KMS-11 (cell line): ENCODE results near the gene GKN2.

Experiments used
- H2AFZ ChIP-seq: fragments of 200-600 bp; sonication (generic); 2 replicates; pipeline ENCODE4 v1.6.1; 2016; ENCODE audit warnings: antibody characterized with exemption, mixed run types, low read depth
- H3K27ac ChIP-seq: fragments of 200-600 bp; sonication (generic); 2 replicates; pipeline ENCODE4 v1.6.1; 2016; ENCODE audit warnings: mild to moderate bottlenecking, mixed run types
- H3K27me3 ChIP-seq: fragments of 200-600 bp; sonication (generic); 2 replicates; pipeline ENCODE4 v1.6.1; 2017; ENCODE audit warnings: mild to moderate bottlenecking, low read depth, mixed run types, moderate library complexity; ENCODE audit not compliant: insufficient read depth
- H3K36me3 ChIP-seq: fragments of 200-600 bp; sonication (generic); 2 replicates; pipeline ENCODE4 v1.6.1; 2017; ENCODE audit warnings: mild to moderate bottlenecking, mixed run types; ENCODE audit not compliant: insufficient read depth
- H3K4me1 ChIP-seq: fragments of 200-600 bp; sonication (generic); 2 replicates; pipeline ENCODE4 v1.6.1; 2016; ENCODE audit warnings: mild to moderate bottlenecking, low read depth, mixed run types; ENCODE audit not compliant: poor library complexity, severe bottlenecking
- H3K4me2 ChIP-seq: fragments of 200-600 bp; sonication (generic); 2 replicates; pipeline ENCODE4 v1.7.0; 2016; ENCODE audit warnings: mild to moderate bottlenecking, mixed run types
- H3K4me3 ChIP-seq: fragments of 200-600 bp; sonication (generic); IDR thresholded peaks from 2 replicates; pipeline ENCODE4 v1.6.1; 2017; ENCODE audit warnings: low read depth, low read length, mixed read lengths; ENCODE audit not compliant: insufficient read depth
- H3K79me2 ChIP-seq: fragments of 200-600 bp; sonication (generic); 2 replicates; pipeline ENCODE4 v1.6.1; 2016; ENCODE audit warnings: low read depth, mixed run types; ENCODE audit not compliant: insufficient read depth
- H3K9ac ChIP-seq: fragments of 200-600 bp; sonication (generic); 2 replicates; pipeline ENCODE4 v1.6.1; 2016; ENCODE audit warnings: mild to moderate bottlenecking, mixed run types
- H4K20me1 ChIP-seq: fragments of 200-600 bp; sonication (generic); 2 replicates; pipeline ENCODE4 v1.6.1; 2016; ENCODE audit warnings: mild to moderate bottlenecking, mixed run types; ENCODE audit not compliant: insufficient read depth
- TF ChIP-seq, protein P1 (sequence below): fragments of 200-600 bp; sonication (generic); conservative IDR thresholded peaks from 2 replicates; pipeline ENCODE4 v1.6.1; 2017; ENCODE audit warnings: low read depth, mild to moderate bottlenecking, antibody characterized with exemption, low read length, moderate library complexity, mixed read lengths

Gene GKN2

DNA sequence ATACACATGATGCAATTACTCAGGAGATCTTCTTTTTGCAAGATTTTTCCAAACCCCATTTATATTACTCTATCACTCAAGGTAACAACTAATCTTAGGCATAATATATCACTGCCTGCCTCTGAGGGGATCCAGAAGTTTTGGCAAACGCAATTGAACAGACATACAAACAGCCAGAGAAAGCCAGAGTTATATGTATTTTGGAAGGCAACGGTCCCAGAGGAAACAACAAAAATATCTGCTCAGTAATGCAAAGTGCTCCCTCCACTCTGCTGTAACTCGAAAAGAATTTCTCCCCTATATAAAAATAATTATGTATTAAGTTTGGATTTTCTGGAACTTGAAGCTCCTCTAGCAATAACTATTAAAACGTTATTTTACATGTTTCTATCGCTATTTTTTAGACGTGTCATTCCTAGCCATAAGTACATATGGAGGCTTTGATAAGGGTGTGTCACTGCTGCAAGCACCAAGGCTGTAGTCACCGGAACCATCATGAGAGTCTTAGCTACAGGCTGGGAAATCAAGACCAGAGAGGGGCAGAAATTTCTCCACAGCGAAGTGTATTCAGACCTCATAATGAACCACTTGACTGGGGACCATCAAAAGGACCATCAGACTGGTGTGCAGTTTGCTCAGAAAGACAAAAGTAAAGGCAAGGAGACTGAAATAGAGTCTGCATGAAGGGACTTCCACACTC lies 18.0 kb upstream of the GKN2 start:
- no peaks in the 10 kb centered on the region for H3K27me3 ChIP-seq
- H3K4me3 ChIP-seq = no peak overlapping the region
- no peaks in the 10 kb centered on the region for H3K79me2 ChIP-seq
- no peak overlapping the region for H3K4me2 ChIP-seq
- H3K36me3 ChIP-seq = no peaks in the 10 kb centered on the region
- H2AFZ ChIP-seq = no peak overlapping the region
- H3K4me1 ChIP-seq = no peaks in the 10 kb centered on the region
- TF ChIP-seq, protein P1, sequence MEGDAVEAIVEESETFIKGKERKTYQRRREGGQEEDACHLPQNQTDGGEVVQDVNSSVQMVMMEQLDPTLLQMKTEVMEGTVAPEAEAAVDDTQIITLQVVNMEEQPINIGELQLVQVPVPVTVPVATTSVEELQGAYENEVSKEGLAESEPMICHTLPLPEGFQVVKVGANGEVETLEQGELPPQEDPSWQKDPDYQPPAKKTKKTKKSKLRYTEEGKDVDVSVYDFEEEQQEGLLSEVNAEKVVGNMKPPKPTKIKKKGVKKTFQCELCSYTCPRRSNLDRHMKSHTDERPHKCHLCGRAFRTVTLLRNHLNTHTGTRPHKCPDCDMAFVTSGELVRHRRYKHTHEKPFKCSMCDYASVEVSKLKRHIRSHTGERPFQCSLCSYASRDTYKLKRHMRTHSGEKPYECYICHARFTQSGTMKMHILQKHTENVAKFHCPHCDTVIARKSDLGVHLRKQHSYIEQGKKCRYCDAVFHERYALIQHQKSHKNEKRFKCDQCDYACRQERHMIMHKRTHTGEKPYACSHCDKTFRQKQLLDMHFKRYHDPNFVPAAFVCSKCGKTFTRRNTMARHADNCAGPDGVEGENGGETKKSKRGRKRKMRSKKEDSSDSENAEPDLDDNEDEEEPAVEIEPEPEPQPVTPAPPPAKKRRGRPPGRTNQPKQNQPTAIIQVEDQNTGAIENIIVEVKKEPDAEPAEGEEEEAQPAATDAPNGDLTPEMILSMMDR = no peak
- no peaks in the 10 kb centered on the region for H4K20me1 ChIP-seq
- no peak overlapping the region for H3K27ac ChIP-seq
- no peak overlapping the region for H3K9ac ChIP-seq

DNA sequence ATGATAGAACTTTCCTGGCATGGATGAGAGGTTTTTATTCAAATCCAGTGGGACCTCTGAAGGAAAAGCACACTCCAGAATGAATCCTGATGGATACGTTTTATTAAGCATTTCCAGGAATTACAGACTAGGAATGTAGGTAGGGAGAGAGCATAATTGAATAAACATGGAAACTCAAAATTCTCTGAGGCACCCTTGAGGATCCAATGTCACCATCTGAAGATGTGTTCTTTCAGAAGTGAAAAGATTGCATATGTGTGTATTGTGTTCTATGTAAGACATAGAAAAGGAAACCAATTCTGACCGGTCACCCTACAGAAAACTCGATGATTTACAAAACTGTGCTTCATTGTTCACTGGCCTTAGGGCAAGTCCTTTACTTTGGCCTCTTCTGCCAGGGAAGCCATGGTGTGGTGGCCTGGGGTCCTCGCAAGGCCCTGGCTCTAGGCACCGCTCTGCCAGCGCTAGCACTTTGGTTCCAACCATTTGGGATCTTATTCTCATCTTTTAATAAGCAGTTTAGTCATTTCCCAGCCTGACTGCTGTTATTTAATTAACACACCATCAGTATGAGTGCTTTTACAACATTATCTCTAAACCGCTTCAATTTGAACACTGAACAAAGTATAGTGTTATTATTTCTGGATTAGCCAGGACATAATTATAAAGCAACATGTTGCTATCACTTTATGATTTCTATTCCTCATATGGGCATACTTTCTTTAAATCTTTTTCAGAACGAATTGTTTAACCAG lies 17.2 kb upstream of the GKN2 start:
- TF ChIP-seq, protein P1 = no peak
- Histone ChIP-seq H3K9ac (no peak overlapping the region), H3K79me2 (no peaks in the 10 kb centered on the region), H2AFZ (no peak overlapping the region), H3K27me3 (no peaks in the 10 kb centered on the region), H4K20me1 (no peaks in the 10 kb centered on the region), H3K36me3 (no peaks in the 10 kb centered on the region), H3K27ac (no peak overlapping the region), H3K4me2 (no peak overlapping the region), H3K4me3 (no peak overlapping the region), H3K4me1 (no peaks in the 10 kb centered on the region)

DNA sequence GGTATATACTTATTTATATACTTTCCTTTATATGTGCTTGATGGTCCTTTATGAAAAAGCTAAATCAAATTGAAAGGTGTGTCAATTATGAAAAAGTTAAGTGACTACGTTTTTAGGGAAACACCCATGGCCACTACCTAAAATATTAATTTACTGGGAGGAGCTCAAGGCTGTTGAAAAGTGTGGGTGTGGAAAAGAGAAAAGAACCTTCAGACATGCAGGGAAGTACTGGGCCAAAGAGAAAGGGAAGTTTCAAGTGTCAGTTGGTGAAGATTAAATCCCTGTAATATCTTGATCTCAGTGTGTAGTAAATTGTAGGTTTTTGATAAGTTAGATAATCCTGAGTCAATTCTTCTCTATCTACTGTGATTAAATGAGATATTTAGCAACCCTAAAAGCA lies 15.5 kb upstream of the GKN2 start:
- H4K20me1 ChIP-seq = no peaks in the 10 kb centered on the region
- H3K4me1 ChIP-seq = no peaks in the 10 kb centered on the region
- no peak overlapping the region for H2AFZ ChIP-seq
- H3K79me2 ChIP-seq = no peaks in the 10 kb centered on the region
- no peaks in the 10 kb centered on the region for H3K27me3 ChIP-seq
- TF ChIP-seq, protein P1 = no peak
- no peak overlapping the region for H3K27ac ChIP-seq
- no peak overlapping the region for H3K9ac ChIP-seq
- H3K36me3 ChIP-seq = no peaks in the 10 kb centered on the region
- no peak overlapping the region for H3K4me3 ChIP-seq
- H3K4me2 ChIP-seq = no peak overlapping the region

DNA sequence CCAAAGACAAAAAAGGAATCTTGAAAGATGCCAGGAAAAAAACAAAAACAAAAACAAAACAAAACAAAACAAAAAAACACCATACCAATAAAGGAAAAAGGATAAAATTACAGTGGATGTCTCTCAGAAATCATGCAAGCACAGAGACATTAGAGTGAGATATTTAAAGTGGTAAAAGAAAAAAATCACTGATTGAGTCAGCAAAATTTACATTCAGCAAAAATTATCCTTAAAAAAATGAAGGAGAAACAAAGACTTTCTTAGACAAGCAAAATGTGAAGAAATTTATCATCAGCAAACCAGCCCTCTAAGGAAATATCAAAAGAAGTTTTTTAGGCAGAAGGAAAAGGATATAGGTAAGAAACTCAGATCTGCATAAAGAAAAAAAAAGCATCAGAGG lies 11.6 kb upstream of the GKN2 start:
- no peak overlapping the region for H3K4me3 ChIP-seq
- H3K4me1 ChIP-seq = no peaks in the 10 kb centered on the region
- H3K27ac ChIP-seq = no peak overlapping the region
- no peak overlapping the region for H3K4me2 ChIP-seq
- H2AFZ ChIP-seq = no peak overlapping the region
- H3K27me3 ChIP-seq = no peaks in the 10 kb centered on the region
- H3K36me3 ChIP-seq = no peaks in the 10 kb centered on the region
- no peak overlapping the region for H3K9ac ChIP-seq
- no peaks in the 10 kb centered on the region for H4K20me1 ChIP-seq
- H3K79me2 ChIP-seq = no peaks in the 10 kb centered on the region
- TF ChIP-seq, protein P1 = no peak
